HG03025 (cell line): ENCODE results near the gene SPAG8.

ENCODE experiments used
- ATAC-seq: cut with Tn5 transposase; IDR thresholded peaks from one replicate; pipeline ENCODE4 v1.9.1; 2021; ENCODE audit warnings: mild to moderate bottlenecking, moderate library complexity; ENCODE audit not compliant: unreplicated experiment, low FRiP score

Gene SPAG8

DNA sequence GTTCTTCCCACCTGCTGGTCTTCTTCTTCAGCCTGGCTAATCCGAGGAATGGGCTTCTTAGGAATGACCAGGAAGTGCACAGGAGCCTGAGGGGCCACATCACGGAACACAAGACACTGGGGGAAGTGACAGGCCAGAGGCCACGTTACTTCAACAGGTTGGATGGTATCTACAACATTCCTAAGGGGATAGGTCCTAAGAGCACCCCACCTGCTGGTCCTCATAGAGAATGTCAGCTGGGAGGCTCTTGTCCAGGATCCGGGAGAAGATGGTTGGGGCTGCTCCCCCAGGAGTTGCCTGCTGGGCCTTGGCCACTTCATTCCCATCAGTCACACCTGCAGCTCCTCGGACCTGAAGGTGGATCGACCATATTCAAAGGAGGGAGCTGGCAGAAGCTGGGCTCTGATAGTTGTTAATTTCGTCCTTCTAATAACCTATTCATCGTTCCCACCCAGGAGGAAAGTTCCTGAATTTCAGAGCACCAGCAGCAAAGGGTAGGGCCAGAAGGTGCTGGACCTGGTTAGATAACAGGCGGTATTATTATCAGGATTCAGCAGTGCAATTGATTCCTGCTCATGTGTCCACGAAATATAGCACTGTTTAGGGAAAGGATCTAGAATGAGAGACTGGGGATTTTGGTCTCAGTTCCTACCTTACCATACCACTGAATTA is 1.5 kb upstream of the SPAG8 start:
- no peak for ATAC-seq

DNA sequence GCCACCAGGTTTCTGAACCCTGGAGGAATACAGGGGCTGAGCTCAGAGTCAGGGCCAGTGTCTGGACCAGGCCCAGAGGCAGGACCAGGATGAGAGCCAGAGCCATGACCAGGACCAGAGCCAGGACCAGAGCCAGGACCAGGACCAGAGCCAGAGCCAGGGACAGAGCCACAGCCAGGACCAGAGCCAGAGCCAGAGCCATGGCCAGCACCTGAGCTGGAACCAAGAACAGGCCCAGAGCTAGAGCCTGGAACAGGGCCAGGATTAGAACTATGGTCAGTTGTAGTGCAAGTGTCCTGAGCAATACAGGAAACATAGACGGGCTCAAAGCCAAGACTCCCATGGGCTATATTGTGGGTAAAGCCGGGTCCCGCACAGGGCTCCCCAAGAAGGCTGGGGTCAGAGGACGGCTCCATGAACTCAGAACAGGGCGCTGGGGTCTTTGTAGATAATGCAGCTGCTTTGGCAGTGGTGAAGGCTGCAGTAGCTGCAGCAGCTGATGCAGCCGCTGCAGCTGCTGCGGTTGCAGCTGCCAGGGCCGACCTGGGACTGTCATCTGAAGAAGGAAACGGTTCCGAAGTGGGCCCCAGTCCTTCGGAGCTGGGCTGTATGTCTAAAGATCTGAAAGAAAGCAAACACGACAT is 559 bp downstream of the SPAG8 start:
- peak; percentile 0 for ATAC-seq

DNA sequence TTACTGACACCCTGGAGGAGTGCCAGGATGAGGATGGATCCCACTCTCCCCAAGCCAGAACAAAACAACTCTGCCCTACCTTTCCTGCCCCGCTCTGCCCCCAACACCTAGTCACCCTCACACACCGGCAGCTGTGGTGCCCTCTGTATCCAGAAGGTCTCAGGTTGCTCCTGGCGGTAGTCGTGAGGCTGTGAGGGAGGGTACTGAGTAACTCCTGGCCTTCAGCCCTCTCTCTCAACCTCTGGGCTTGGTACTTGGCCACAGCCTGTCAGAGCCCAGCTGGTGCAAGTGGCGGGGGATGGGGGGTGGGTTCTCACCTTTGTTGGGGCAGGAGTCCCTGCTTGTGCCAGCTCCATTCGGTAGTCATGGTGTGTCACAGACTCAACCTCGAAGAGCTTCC is 1.9 kb downstream of the SPAG8 start:
- ATAC-seq, result no peak

- ATAC-seq, result no peak
Measured at GRCh38 chr9:35808433-35808832, 3.6 kb downstream of the SPAG8 start.

- ATAC-seq, result no peak
Measured at GRCh38 chr9:35806101-35806500, 6.0 kb downstream of the SPAG8 start.

DNA sequence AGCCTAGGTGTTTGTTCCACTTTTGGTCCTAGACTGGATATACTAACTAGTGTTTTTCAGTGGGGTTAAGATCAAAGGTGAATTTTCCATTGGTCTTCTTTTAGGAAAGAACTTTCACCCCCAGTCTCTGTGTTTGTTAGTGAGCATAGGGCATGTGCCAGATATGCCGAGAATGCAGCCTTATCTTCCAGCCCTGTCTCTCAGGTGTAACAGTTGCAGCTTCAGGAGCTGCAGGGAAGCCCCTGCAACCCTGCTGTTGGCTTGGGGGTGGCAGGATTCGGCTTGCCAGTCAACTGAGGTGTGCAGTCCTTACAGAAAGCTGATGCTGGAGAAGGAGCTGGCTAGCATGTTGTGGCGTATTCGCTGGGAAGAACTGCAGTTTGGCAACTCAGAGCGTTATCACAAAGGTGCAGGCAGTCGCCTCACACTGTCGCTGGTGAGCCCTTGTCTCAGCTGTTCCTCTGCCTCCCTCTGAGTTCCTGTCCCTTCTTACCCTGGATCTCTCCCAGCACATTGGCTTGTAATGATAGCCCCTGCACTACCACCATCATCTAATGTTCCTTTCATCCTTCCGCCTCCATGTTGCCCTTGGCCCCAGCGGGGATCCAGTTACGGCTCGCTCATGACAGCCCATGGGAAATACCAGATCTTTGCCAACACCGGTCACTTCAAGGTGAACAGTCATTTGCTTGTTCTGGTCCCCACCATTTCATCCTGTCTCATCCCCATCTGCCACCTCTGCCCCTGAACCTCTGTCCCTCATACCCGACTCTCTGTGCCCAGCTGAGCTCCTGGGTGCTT is 10.5 kb downstream of the SPAG8 start:
- no peak for ATAC-seq

DNA sequence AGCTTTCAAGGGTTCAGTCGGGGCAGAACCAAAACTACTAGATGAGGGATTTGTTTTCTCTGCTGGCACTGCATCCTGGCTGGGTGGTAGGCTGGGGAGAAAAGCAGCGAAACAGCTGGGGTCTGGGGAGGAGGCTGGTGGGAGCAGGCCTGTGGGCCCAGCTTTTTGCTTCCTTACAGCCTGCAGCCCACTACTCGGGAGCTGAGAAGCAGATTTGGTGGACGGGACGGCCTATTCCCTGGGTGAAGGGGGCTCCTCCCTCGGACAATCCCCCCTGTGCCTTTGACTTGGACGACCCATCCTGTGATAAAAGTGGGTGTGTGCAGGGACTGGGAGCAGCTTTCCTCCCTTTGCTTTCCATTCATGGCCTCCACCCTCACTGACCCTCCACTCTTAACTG is 11.5 kb downstream of the SPAG8 start:
- ATAC-seq, result no peak

GRCh38 chr9:35798658-35799374 is 13.2 kb downstream of the SPAG8 start:
- ATAC-seq, result no peak

DNA sequence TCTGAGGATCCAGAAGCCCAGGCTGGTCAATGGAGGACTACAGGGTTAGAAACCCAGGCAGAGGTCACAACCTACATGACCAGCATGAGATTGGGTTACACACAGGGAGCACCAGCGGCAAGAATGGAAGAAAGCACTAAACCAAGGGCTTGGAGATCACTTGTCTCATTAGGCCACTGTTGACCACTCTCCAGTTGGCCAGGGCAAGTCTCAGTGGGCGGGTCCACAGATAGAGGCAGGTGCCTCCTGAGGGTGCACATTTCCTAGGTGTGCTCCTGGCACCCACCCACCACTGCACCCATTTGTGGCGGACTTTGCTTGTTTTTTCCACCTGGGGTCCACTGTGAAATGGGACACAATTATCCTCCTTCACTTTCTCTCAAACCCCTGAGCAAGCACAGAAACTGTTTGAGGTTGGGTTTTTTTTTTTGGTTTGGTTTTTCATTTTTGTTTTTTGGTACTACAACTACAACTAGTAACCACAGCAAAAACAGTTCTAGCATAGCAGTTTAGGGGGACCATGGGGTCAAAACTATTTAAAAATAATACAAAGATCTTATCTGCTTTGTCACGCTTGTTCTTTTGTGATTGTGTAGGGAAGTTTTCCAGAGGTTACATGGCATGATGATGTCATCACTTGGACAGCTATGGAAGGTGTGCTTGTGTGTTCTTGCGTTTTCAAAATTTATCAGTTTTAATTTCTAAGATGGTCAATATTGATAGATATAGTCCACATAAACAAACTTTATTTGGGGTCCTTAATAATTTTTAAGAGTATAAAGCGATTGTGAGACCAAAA is 14.6 kb downstream of the SPAG8 start:
- no peak for ATAC-seq

DNA sequence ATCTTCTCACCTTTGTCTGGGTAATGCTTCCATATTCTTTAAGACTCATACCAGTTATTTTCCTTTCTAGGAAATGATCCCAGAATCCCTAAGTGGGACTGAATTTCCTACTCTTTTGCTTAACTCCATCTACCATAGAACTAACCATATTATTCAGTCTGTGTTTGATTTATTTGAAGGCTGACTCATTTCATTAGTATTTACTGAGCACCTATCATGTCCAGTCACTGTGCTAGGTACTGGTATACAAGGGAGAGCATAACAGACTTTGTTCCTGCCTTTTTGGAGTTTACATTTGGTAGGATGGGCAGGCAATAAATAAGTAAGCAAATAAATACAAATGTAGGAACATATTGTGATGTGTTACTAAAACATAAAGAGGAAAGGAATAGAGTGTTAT is 16.4 kb downstream of the SPAG8 start:
- ATAC-seq, result no peak

GRCh38 chr9:35793461-35793860 is 18.6 kb downstream of the SPAG8 start:
- no peak for ATAC-seq

DNA sequence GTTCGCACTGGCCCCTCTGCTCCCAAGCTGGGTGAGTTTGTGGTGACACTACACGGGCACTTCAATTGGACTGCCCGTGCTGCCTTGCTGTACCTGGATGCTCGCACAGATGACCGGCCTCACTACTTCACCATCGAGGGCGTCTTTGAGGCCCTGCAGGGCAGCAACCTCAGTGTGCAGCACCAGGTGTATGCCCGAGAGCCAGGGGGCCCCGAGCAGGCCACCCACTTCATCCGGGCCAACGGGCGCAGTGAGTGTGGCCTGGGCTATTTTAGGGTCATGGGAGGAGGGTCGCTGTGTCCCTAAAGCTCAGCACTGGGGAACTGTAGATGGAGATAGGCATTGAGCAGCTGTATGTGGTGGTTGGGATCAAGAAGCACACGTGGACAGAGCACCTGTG is 19.2 kb downstream of the SPAG8 start:
- ATAC-seq, result no peak

GRCh38 chr9:35792024-35792813 is 19.8 kb downstream of the SPAG8 start:
- ATAC-seq, result no peak

- no peak for ATAC-seq
Measured at GRCh38 chr9:35791297-35791921, 20.7 kb downstream of the SPAG8 start, which contains the start of gene NPR2. Gene NPR2, plus strand, starts transcription at chr9:35791591. Its CDS starts 818 bp downstream, at chr9:35792409.

DNA sequence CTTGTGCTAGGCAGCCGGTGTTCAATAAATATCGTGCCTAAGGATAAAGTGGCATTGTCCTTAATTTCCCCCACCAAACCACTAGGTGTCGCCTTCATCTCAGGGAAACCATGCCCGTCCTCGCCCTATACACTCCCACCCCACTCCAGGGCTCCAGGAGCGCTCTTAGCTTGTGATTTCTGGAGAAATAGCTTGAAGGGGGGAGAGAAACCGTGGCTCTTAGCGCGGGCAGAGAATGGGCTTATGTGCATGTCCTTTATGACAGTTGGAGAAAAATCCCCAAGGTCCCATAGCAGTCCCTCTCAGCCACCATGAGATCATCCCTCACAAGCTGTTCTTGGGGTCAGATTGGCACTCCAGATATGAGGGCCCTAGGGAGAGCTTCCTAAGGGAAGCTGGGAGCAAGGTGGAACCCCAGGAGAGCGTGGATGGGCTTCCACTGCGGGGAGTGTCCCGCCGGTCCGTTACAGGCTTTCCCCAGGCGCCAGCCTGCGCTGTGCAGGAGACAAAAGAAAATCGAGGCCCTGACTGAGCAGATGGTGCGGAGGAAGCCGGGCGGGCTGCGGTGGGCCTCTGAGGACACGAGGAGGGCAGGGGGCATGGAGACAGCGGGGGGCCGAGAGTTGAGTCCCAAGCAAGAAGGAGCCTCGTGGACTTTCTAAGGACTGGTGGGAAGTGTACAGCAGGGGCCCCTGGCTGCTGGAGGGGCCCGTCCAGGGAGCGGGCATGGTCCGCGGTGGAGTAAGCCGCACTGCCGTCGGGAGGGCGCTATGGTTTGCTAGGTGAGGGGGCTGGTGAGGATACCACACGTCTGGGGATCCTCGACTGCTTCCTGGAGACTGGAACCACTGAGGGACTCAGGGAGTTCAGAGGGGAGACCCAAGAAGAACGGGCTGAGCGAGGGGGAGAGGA is 21.4 kb downstream of the SPAG8 start:
- no peak for ATAC-seq

GRCh38 chr9:35790025-35790384 is 22.1 kb downstream of the SPAG8 start:
- ATAC-seq, result no peak

GRCh38 chr9:35789541-35789940 is 22.5 kb downstream of the SPAG8 start:
- no peak for ATAC-seq

- no peak for ATAC-seq
Measured at GRCh38 chr9:35783418-35783817, 28.6 kb downstream of the SPAG8 start.
